ENCODE data around the gene HOXA5. TPM values are rescaled to one million over a fixed set of nuclear protein-coding genes. Genes with fewer than 3 reads are reported as not detected.

The HOXA5 gene
- total and polyA plus RNA-seq, 10 of the 15 experiments (the other 5 are each of a cell fraction or from before 2014, with no cell fraction given): 0.05 to 0.13 TPM; not detected in 8

GRCh38 chr7:27107391-27108381 lies 35.8 kb downstream of the HOXA5 start:
- SMC1A ChIA-PET (ENCODE audit: uncharacterized antibody, unreplicated experiment): no interaction called here
- BruUV-seq (replicated peaks): no TSS peak
- peaks cover 2% of the 10 kb centered on the region in 2 experiments for H3K27me3 ChIP-seq (replicated peaks in 1 of 2; ENCODE audit: control insufficient read depth in 2 of 2, insufficient read depth in 2 of 2, low read length in 1 of 2)
- H3K9ac ChIP-seq (ENCODE audit: control insufficient read depth, insufficient read depth, low read length): no peak overlapping the region
- POLR2A ChIA-PET: no interaction called here
- H3K27ac ChIP-seq (ENCODE audit: control insufficient read depth, insufficient read depth): no peak overlapping the region
- WGBS (ENCODE audit: insufficient coverage, insufficient replicate concordance, low lambda C conversion rate, missing lambda C conversion rate): 69% methylated on average over 33 of the region's 47 CpGs
- intact Hi-C loops (cut with micrococcal nuclease; ENCODE audit: unreplicated experiment): no loop called here
- H2AFZ ChIP-seq (ENCODE audit: control insufficient read depth, low read depth, low read length): no peak overlapping the region
- RAD21 ChIA-PET (ENCODE audit: unreplicated experiment): no interaction called here
- ATAC-seq (no peak), FAIRE-seq (no peak), DNase-seq (ENCODE audit: low read depth, low spot score) (no peak)
- CTCF ChIA-PET: interaction anchor here (0.8 kb wide), 1 partner anchor 259 kb away, joined by 3 read pairs; no protein-coding TSS in a partner anchor
- H3K9me3 ChIP-seq (replicated peaks; ENCODE audit: control insufficient read depth, insufficient read depth, low read length): no peaks in the 10 kb centered on the region; the same call in 2 of the 3 replicates
- H3K4me2 ChIP-seq (ENCODE audit: control insufficient read depth, insufficient read depth): no peak overlapping the region
- no peaks in the 10 kb centered on the region for H4K20me1 ChIP-seq (ENCODE audit: control insufficient read depth, insufficient read depth)
- in situ Hi-C loops (cut with MboI): no loop called here
- H3K4me1 ChIP-seq (ENCODE audit: control insufficient read depth, insufficient read depth, low read length): no peaks in the 10 kb centered on the region
- H3K36me3 ChIP-seq (ENCODE audit: control insufficient read depth in 2 of 2, insufficient read depth in 2 of 2, low read length in 1 of 2): no peaks in the 10 kb centered on the region
- H3K4me3 ChIP-seq: no peak overlapping the region
- H3K79me2 ChIP-seq (ENCODE audit: control insufficient read depth, insufficient read depth, low read length): no peaks in the 10 kb centered on the region
- TF ChIP-seq JUNB (IDR thresholded peaks at IDR 0.05) (no peak), DPF2 (IDR thresholded peaks at IDR 0.05) (no peak), TAF1 (IDR thresholded peaks at IDR 0.05; ENCODE audit: borderline replicate concordance, low read depth, low read length) (no peak), NBN (IDR thresholded peaks at IDR 0.05) (no peak)

GRCh38 chr7:27106901-27107240 lies 36.6 kb downstream of the HOXA5 start:
- Histone ChIP-seq H3K9me3 (replicated peaks; ENCODE audit: control insufficient read depth, insufficient read depth, low read length) (no peaks in the 10 kb centered on the region; the same call in 2 of the 3 replicates), H2AFZ (ENCODE audit: control insufficient read depth, low read depth, low read length) (no peak overlapping the region), H3K4me2 (ENCODE audit: control insufficient read depth, insufficient read depth) (no peak overlapping the region), H3K27ac (ENCODE audit: control insufficient read depth, insufficient read depth) (no peak overlapping the region), H4K20me1 (ENCODE audit: control insufficient read depth, insufficient read depth) (no peaks in the 10 kb centered on the region), H3K9ac (ENCODE audit: control insufficient read depth, insufficient read depth, low read length) (no peak overlapping the region), H3K79me2 (ENCODE audit: control insufficient read depth, insufficient read depth, low read length) (no peaks in the 10 kb centered on the region), H3K4me3 (no peak overlapping the region), H3K4me1 (ENCODE audit: control insufficient read depth, insufficient read depth, low read length) (no peaks in the 10 kb centered on the region), H3K36me3 (ENCODE audit: control insufficient read depth in 2 of 2, insufficient read depth in 2 of 2, low read length in 1 of 2) (no peaks in the 10 kb centered on the region), H3K27me3 (replicated peaks in 1 of 2; ENCODE audit: control insufficient read depth in 2 of 2, insufficient read depth in 2 of 2, low read length in 1 of 2) (peaks cover 2% of the 10 kb centered on the region in 2 experiments)
- FAIRE-seq (no peak), ATAC-seq (no peak), DNase-seq (ENCODE audit: low read depth, low spot score) (no peak)
- SMC1A ChIA-PET (ENCODE audit: uncharacterized antibody, unreplicated experiment): no interaction called here
- RAD21 ChIA-PET (ENCODE audit: unreplicated experiment): no interaction called here
- WGBS (ENCODE audit: insufficient coverage, insufficient replicate concordance, low lambda C conversion rate, missing lambda C conversion rate): 86% methylated on average over 14 of the region's 14 CpGs
- in situ Hi-C loops (cut with MboI) (no loop called here), intact Hi-C loops (cut with micrococcal nuclease; ENCODE audit: unreplicated experiment) (no loop called here)
- CTCF ChIA-PET: no interaction called here
- no TSS peak for BruUV-seq (replicated peaks)
- POLR2A ChIA-PET: no interaction called here
- TF ChIP-seq IRF4 (IDR thresholded peaks at IDR 0.05; ENCODE audit: low read depth, low read length) (no peak), ZBED1 (IDR thresholded peaks at IDR 0.05; ENCODE audit: borderline replicate concordance) (no peak), NFYA (IDR thresholded peaks at IDR 0.05; ENCODE audit: borderline replicate concordance, low read depth, low read length) (no peak), SRF (IDR thresholded peaks at IDR 0.05; ENCODE audit: low read depth in 2 of 2, low read length in 2 of 2) (no peak), RAD21 (IDR thresholded peaks at IDR 0.05; ENCODE audit: insufficient read depth, low read depth, low read length) (no peak), REST (IDR thresholded peaks at IDR 0.05; ENCODE audit: low read depth, low read length) (no peak), GATAD2B (conservative IDR thresholded peaks at IDR 0.05; ENCODE audit: low read depth) (no peak), NFXL1 (IDR thresholded peaks at IDR 0.05; ENCODE audit: borderline replicate concordance) (no peak), EED (IDR thresholded peaks at IDR 0.05; ENCODE audit: low read depth) (no peak)
